Measurements from ENCODE around the gene CABP2.

The CABP2 gene

GRCh38 chr11:67495234-67496005 is 27.8 kb downstream of the CABP2 start:
- no peak for ATAC-seq
- no peak for TF ChIP-seq CREB5 (CRISPR knock-in tag; IDR thresholded peaks at IDR 0.05; ENCODE audit: low read depth)

- ATAC-seq, result no peak
- TF ChIP-seq PPARA (CRISPR knock-in tag; IDR thresholded peaks at IDR 0.05; ENCODE audit: borderline replicate concordance), result no peak
- no peak for TF ChIP-seq ZNF565 (CRISPR knock-in tag; conservative IDR thresholded peaks at IDR 0.05; ENCODE audit: low read depth)
- no peak for TF ChIP-seq TCF4 (CRISPR knock-in tag; IDR thresholded peaks at IDR 0.05; ENCODE audit: borderline replicate concordance)
- TF ChIP-seq TSHZ2 (CRISPR knock-in tag; IDR thresholded peaks at IDR 0.05), result no peak
- TF ChIP-seq ZNF8 (CRISPR knock-in tag; IDR thresholded peaks at IDR 0.05), result no peak
- no peak for TF ChIP-seq PATZ1 (CRISPR knock-in tag; IDR thresholded peaks at IDR 0.05; ENCODE audit: borderline replicate concordance)
- TF ChIP-seq CREB5 (CRISPR knock-in tag; IDR thresholded peaks at IDR 0.05; ENCODE audit: low read depth), result no peak
- TF ChIP-seq GLIS3 (CRISPR knock-in tag; IDR thresholded peaks at IDR 0.05), result no peak
- TF ChIP-seq ZC3H10 (CRISPR knock-in tag; IDR thresholded peaks at IDR 0.05), result no peak
- TF ChIP-seq RARB (CRISPR knock-in tag; IDR thresholded peaks at IDR 0.05), result no peak
Measured at GRCh38 chr11:67494371-67495233, 28.6 kb downstream of the CABP2 start.

GRCh38 chr11:67493548-67494370 is 29.5 kb downstream of the CABP2 start:
- no peak for ATAC-seq
- TF ChIP-seq ZNF70 (CRISPR knock-in tag; IDR thresholded peaks at IDR 0.05) (no peak), PATZ1 (CRISPR knock-in tag; IDR thresholded peaks at IDR 0.05; ENCODE audit: borderline replicate concordance) (no peak), POU6F1 (CRISPR knock-in tag; IDR thresholded peaks at IDR 0.05; ENCODE audit: borderline replicate concordance, low read depth) (no peak), RARB (CRISPR knock-in tag; IDR thresholded peaks at IDR 0.05) (no peak), PPARA (CRISPR knock-in tag; IDR thresholded peaks at IDR 0.05; ENCODE audit: borderline replicate concordance) (no peak), ISL1 (CRISPR knock-in tag; IDR thresholded peaks at IDR 0.05) (no peak), ESRRG (CRISPR knock-in tag; IDR thresholded peaks at IDR 0.05) (no peak), ZNF8 (CRISPR knock-in tag; IDR thresholded peaks at IDR 0.05) (no peak), TSHZ2 (CRISPR knock-in tag; IDR thresholded peaks at IDR 0.05) (no peak), OSR1 (CRISPR knock-in tag; IDR thresholded peaks at IDR 0.05) (no peak), SNAI2 (CRISPR knock-in tag; IDR thresholded peaks at IDR 0.05) (no peak), ARNTL (CRISPR knock-in tag; IDR thresholded peaks at IDR 0.05; ENCODE audit: borderline replicate concordance, low read depth) (no peak)
